ENCODE data around the gene TBP. TPM values are rescaled to one million over a fixed set of nuclear protein-coding genes. Genes with fewer than 3 reads are reported as not detected.
"Not testable (repeated sequence)": the region's sequence is repeated elsewhere in the genome, so short reads cannot be mapped to it uniquely, and the experiment has no call there.

The TBP gene
- total RNA-seq, 1 donor = 11.9 TPM

DNA sequence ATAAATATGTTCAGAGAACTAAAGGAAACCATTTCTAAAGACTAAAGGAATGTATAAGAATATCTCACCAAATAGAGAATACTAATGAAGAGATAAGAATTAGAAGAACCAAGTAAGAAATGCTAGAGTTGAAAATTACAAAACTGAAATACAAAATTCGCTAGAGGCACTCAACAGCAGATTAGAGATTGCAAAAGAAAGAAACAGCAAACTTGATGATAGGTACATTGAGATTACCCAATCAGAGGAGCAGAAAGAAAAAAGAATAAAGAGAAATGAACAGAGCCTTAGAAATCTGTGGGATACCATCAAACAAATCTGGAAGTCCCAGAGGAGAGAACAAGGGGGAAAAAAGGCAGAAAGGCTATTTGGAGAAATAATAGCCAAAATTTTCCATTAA is 36.6 kb downstream of the TBP start:
- H3K4me2 ChIP-seq (ENCODE audit: insufficient read depth, low read length) = no peak overlapping the region
- H3K27me3 ChIP-seq (ENCODE audit: insufficient read depth, low read length) = no peaks in the 10 kb centered on the region
- no peak for DNase-seq (ENCODE audit: insufficient read length, low spot score, missing footprints)
- no peaks in the 10 kb centered on the region for H4K20me1 ChIP-seq (ENCODE audit: insufficient read depth, low read length)
- H3K27ac ChIP-seq (ENCODE audit: low read depth, low read length) = no peak overlapping the region
- H3K9me3 ChIP-seq (ENCODE audit: low read depth, low read length) = peaks cover 3% of the 10 kb centered on the region
- H3K4me3 ChIP-seq (ENCODE audit: insufficient read depth, low read length) = no peak overlapping the region
- H3K4me1 ChIP-seq (ENCODE audit: insufficient read depth, low read length) = no peaks in the 10 kb centered on the region
- no peak overlapping the region for H2AFZ ChIP-seq (ENCODE audit: low read length)
- TF ChIP-seq, protein P1, sequence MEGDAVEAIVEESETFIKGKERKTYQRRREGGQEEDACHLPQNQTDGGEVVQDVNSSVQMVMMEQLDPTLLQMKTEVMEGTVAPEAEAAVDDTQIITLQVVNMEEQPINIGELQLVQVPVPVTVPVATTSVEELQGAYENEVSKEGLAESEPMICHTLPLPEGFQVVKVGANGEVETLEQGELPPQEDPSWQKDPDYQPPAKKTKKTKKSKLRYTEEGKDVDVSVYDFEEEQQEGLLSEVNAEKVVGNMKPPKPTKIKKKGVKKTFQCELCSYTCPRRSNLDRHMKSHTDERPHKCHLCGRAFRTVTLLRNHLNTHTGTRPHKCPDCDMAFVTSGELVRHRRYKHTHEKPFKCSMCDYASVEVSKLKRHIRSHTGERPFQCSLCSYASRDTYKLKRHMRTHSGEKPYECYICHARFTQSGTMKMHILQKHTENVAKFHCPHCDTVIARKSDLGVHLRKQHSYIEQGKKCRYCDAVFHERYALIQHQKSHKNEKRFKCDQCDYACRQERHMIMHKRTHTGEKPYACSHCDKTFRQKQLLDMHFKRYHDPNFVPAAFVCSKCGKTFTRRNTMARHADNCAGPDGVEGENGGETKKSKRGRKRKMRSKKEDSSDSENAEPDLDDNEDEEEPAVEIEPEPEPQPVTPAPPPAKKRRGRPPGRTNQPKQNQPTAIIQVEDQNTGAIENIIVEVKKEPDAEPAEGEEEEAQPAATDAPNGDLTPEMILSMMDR (IDR thresholded peaks at IDR 0.05; ENCODE audit: extremely low read depth, low read depth, low read length) = no peak
- H3K79me2 ChIP-seq (ENCODE audit: insufficient read depth, low read length) = no peaks in the 10 kb centered on the region
- no peaks in the 10 kb centered on the region for H3K36me3 ChIP-seq (ENCODE audit: insufficient read depth, low read length)

DNA sequence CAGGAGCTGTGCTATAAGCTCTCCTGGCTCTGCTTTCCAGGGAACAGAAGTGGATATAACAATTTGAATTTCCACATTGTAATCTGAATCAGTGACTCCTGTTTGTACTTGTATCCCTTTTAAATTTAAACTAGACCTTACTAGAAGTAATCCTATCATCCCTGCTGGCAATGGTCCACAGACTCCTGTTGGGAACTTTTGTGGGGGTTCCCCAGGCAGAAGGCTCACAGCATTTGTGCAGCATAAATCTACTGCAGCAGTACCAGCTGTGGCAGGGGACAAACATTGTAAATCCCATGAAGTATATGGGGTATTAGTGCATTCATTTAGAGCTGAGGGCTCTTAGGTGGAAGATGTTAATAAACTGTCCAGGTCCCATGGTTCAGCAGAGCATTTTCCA is 42.3 kb downstream of the TBP start:
- no peaks in the 10 kb centered on the region for H3K36me3 ChIP-seq (ENCODE audit: insufficient read depth, low read length)
- no peaks in the 10 kb centered on the region for H3K9me3 ChIP-seq (ENCODE audit: low read depth, low read length)
- H3K27me3 ChIP-seq (ENCODE audit: insufficient read depth, low read length) = no peaks in the 10 kb centered on the region
- no peaks in the 10 kb centered on the region for H3K79me2 ChIP-seq (ENCODE audit: insufficient read depth, low read length)
- H3K4me3 ChIP-seq (ENCODE audit: insufficient read depth, low read length) = no peak overlapping the region
- H3K4me2 ChIP-seq (ENCODE audit: insufficient read depth, low read length) = no peak overlapping the region
- H3K4me1 ChIP-seq (ENCODE audit: insufficient read depth, low read length) = no peaks in the 10 kb centered on the region
- no peaks in the 10 kb centered on the region for H4K20me1 ChIP-seq (ENCODE audit: insufficient read depth, low read length)
- DNase-seq (ENCODE audit: insufficient read length, low spot score, missing footprints) = no peak
- no peak overlapping the region for H2AFZ ChIP-seq (ENCODE audit: low read length)
- no peak overlapping the region for H3K27ac ChIP-seq (ENCODE audit: low read depth, low read length)
- TF ChIP-seq, protein P1 (IDR thresholded peaks at IDR 0.05; ENCODE audit: extremely low read depth, low read depth, low read length) = no peak

DNA sequence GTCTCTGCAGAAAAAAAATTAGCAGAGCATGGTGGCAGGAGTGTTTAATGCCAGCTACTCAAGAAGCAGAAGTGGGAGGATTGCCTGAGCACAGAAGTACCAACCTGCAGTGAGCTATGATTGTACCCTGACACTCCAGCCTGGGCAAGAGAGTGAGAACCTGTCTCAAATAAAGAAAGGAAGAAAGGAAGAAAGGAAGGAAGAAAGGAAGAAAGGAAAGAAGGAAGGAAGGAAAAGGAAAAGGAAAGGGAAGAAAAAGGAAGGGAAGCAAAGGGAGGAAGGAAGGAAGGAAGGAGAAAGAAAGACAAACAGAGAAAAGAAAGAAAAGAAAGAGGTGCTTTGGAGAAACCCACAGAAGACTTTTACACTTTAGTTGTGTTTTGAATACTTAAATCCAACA is 43.1 kb downstream of the TBP start:
- H3K9me3 ChIP-seq (ENCODE audit: low read depth, low read length) = no peaks in the 10 kb centered on the region
- H3K4me1 ChIP-seq (ENCODE audit: insufficient read depth, low read length) = no peaks in the 10 kb centered on the region
- H3K27ac ChIP-seq (ENCODE audit: low read depth, low read length) = no peak overlapping the region
- no peaks in the 10 kb centered on the region for H3K79me2 ChIP-seq (ENCODE audit: insufficient read depth, low read length)
- no peak for DNase-seq (ENCODE audit: insufficient read length, low spot score, missing footprints)
- no peaks in the 10 kb centered on the region for H3K36me3 ChIP-seq (ENCODE audit: insufficient read depth, low read length)
- no peaks in the 10 kb centered on the region for H4K20me1 ChIP-seq (ENCODE audit: insufficient read depth, low read length)
- no peak overlapping the region for H3K4me3 ChIP-seq (ENCODE audit: insufficient read depth, low read length)
- TF ChIP-seq, protein P1 (IDR thresholded peaks at IDR 0.05; ENCODE audit: extremely low read depth, low read depth, low read length) = no peak
- H3K4me2 ChIP-seq (ENCODE audit: insufficient read depth, low read length) = no peak overlapping the region
- H3K27me3 ChIP-seq (ENCODE audit: insufficient read depth, low read length) = no peaks in the 10 kb centered on the region
- no peak overlapping the region for H2AFZ ChIP-seq (ENCODE audit: low read length)

DNA sequence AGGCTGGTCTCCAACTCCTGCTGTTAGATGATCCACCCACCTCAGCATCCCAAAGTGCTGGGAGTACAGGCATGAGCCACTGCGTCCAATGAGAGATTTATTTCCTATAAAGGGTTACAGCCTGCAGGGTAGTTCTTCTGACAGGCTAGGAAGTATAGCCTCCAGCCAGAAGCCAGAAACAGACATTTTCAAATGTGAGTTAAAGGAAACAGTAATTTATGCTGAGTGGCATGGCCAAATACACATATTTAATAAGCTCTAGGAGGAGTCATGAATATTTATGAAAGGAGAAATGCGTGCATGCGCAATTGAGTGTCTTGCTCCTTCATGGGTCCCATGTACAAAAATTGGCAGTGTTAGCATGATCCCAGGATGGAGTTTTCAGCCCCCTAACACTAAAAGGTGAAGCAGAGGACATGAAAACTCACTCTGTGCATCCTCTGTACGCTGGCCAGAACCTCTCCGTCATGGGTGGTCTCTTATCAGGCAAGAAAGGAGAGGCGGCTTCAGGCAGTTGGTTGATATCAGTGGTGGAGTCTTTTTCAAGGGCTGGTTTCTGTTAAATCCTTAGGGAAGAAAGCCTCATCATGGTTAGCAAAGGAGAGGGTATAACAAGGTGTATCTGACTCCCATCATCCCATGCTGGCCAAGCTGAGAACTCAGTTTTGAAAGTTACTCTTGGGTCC is 51.5 kb downstream of the TBP start:
- H3K36me3 ChIP-seq (ENCODE audit: insufficient read depth, low read length) = no peaks in the 10 kb centered on the region
- H4K20me1 ChIP-seq (ENCODE audit: insufficient read depth, low read length) = no peaks in the 10 kb centered on the region
- DNase-seq (ENCODE audit: insufficient read length, low spot score, missing footprints) = no peak
- H3K4me2 ChIP-seq (ENCODE audit: insufficient read depth, low read length) = no peak overlapping the region
- TF ChIP-seq, protein P1 (IDR thresholded peaks at IDR 0.05; ENCODE audit: extremely low read depth, low read depth, low read length) = no peak
- H2AFZ ChIP-seq (ENCODE audit: low read length) = no peak overlapping the region
- no peaks in the 10 kb centered on the region for H3K4me1 ChIP-seq (ENCODE audit: insufficient read depth, low read length)
- no peaks in the 10 kb centered on the region for H3K27me3 ChIP-seq (ENCODE audit: insufficient read depth, low read length)
- no peaks in the 10 kb centered on the region for H3K79me2 ChIP-seq (ENCODE audit: insufficient read depth, low read length)
- no peak overlapping the region for H3K4me3 ChIP-seq (ENCODE audit: insufficient read depth, low read length)
- no peaks in the 10 kb centered on the region for H3K9me3 ChIP-seq (ENCODE audit: low read depth, low read length)
- H3K27ac ChIP-seq (ENCODE audit: low read depth, low read length) = no peak overlapping the region

GRCh38 chr6:170609225-170609624 is 55.1 kb downstream of the TBP start:
- H3K36me3 ChIP-seq (ENCODE audit: insufficient read depth, low read length); H3K9me3 ChIP-seq (ENCODE audit: low read depth, low read length); H4K20me1 ChIP-seq (ENCODE audit: insufficient read depth, low read length); H3K4me1 ChIP-seq (ENCODE audit: insufficient read depth, low read length); H3K79me2 ChIP-seq (ENCODE audit: insufficient read depth, low read length); H3K27me3 ChIP-seq (ENCODE audit: insufficient read depth, low read length); H3K4me3 ChIP-seq (ENCODE audit: insufficient read depth, low read length); H3K27ac ChIP-seq (ENCODE audit: low read depth, low read length); H3K4me2 ChIP-seq (ENCODE audit: insufficient read depth, low read length); DNase-seq (ENCODE audit: insufficient read length, low spot score, missing footprints); H2AFZ ChIP-seq (ENCODE audit: low read length): not testable (repeated sequence)

GRCh38 chr6:170612256-170612804 is 58.2 kb downstream of the TBP start:
- H3K4me2 ChIP-seq (ENCODE audit: insufficient read depth, low read length); H3K4me3 ChIP-seq (ENCODE audit: insufficient read depth, low read length); H4K20me1 ChIP-seq (ENCODE audit: insufficient read depth, low read length); H3K36me3 ChIP-seq (ENCODE audit: insufficient read depth, low read length); H3K27me3 ChIP-seq (ENCODE audit: insufficient read depth, low read length); H3K9me3 ChIP-seq (ENCODE audit: low read depth, low read length); DNase-seq (ENCODE audit: insufficient read length, low spot score, missing footprints); H2AFZ ChIP-seq (ENCODE audit: low read length); H3K4me1 ChIP-seq (ENCODE audit: insufficient read depth, low read length); H3K27ac ChIP-seq (ENCODE audit: low read depth, low read length); H3K79me2 ChIP-seq (ENCODE audit: insufficient read depth, low read length): not testable (repeated sequence)
